HG02623 (cell line): ENCODE results near the gene POTEI.
"Not testable (repeated sequence)": the region's sequence is repeated elsewhere in the genome, so short reads cannot be mapped to it uniquely, and the experiment has no call there.

Source experiments
- ATAC-seq: cut with Tn5 transposase; IDR thresholded peaks from one replicate; pipeline ENCODE4 v1.9.1; 2021; ENCODE audit warnings: moderate library complexity; ENCODE audit not compliant: unreplicated experiment

The POTEI gene

DNA sequence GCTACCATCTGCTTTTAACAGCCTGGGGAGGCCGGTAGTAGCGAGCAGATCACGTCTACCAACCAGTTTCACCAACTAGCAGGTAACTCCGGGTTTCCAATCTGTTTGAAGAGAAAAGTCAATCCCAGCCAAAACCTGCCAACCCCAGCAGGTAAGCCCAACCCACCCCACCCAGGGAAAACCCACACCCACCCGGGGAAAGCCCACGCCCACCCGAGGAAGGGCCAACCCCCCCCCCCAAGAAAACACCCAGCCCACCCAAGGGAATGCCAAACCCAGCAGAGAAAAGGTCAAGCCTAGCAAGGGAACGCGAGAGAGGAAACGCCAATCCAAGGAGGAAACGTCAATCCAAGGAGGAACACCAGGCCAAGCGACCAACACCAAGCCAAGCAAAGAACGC lies at the start of gene POTEI:
POTEI (minus strand) TSS at position 101 of the 400 bp plus-strand sequence; CDS start at position 8, 93 bp downstream.
- ATAC-seq = not testable (repeated sequence)

DNA sequence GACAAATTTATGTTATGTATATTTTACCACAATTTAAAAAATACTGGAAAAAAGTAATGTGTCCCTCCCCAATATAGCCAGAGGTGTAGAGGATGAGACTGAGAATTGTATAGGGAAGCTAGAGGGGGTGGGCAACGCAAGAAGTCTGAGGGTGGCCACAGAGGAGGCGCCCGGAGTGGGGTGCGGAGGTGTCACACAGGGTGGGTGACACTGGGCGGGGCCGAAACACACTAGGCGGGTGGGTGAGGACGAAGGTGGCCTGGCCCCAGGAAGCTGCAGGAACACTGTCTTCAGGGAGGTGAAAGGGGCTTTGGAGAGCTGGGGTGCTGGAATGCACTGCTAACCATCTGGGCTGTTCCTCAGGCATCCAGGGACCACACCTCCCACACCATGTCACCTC lies 47.3 kb upstream of the POTEI start:
- ATAC-seq = not testable (repeated sequence)

DNA sequence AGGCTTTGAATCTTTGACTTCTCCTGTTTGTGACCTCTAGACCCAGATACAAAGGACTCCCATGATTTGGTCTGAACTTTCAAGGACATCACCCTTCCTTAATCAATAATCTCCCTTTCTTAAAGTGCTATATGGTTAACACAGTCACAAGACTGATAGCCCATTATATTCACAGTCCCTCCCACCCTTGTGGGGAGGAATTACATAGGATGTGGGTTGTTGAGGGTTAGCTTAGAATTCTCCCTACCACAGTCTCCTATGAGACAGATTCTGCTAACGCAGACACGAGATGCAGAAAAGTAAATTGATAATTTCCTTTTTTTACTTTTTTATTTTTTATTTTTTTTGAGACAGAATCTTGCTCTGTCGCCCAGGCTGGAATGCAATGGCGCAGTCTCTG lies 45.0 kb upstream of the POTEI start:
- ATAC-seq = not testable (repeated sequence)

DNA sequence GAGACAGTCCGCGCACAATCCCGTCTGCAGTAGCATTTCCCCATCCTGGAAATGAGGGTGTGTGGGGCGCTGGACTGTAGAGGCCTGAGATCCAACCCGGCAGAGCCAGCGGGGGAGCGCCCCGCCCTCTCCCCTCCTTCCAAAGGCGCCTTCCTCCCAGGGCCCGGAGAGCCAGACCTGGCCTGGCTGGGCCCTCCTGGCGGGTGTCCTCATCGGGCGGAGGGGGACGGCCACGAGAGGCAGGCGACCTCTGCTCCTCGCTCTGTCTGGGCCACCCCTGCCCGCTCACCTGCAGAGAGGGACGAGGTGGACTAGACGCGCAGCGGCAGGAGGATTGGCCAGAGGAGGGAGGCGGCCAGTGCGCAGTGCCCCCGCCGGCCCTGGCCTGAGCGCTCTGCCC lies 40.3 kb upstream of the POTEI start:
- not testable (repeated sequence) for ATAC-seq

DNA sequence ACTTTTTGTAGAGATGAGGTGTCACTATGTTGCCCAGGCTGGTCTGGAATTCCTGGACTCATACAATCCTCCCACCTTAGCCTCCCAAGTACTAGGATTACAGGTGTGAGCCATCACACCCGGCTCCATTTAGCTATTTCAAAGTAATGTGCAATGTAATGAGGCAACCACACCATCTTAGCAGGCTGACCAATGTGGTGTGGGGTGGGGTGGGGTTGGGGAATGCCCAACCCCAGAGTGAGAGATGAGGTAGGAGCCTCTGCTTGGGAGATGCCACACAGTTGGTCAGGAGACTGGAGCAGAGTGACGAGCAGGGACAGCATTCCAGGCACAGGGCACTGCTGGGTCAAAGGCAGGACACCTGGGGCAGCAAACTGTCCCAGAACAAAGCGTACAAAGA lies 39.3 kb upstream of the POTEI start:
- not testable (repeated sequence) for ATAC-seq

DNA sequence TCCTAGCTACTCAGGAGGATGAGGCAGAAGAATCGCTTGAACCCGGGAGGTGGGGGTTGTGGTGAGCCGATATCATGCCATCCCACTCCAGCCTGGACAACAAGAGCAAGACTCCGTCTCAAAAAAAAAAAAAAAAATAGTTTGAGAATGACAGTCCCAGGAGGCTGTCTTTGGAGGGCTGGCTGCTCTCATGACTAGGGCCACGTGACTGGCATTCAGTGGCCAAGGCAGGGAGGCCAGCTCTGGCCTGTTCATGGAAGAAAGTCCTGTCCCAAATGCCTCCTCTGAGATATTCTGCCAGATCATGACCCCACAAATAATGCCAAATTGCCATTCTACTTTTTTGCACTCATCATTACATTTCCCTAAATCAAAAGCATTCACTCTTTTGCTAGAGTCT lies 35.9 kb upstream of the POTEI start:
- ATAC-seq = not testable (repeated sequence)

DNA sequence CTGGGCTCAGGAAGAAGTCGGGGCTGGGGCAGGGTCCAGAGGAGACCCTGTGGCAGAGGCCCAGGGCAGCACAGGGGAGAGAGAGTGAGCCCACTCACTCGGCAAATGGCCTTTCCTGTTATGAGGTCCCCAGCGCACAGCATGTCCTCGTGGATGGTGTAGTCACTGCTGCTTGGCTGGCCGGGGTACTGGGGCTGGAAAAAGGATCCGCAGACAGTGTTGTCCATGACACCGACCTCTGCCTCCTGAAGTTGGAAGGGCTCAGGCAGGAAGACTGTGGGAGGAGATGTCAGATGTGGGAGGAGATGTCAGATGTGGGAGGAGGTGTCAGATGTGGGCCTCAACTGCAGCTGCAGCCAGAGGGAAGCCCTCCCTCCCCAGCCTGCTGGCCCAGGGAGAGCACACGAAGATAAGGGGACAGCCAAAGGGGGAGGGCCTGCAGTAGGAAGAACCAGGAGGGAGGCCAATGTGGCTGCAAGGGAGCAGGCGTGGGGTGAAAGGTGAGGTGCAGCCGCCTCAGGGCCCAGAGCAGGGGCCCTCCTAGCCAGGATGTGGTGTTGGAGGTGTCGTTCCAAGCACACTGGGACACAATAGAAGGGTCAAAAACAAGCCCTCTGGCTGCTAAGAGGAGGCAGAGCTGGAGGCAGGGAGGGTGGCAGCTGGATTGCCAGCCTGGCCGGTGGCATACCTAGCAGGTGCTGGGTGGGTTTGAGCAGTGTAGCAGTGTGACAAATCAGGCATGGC lies 34.8 kb upstream of the POTEI start:
- not testable (repeated sequence) for ATAC-seq

DNA sequence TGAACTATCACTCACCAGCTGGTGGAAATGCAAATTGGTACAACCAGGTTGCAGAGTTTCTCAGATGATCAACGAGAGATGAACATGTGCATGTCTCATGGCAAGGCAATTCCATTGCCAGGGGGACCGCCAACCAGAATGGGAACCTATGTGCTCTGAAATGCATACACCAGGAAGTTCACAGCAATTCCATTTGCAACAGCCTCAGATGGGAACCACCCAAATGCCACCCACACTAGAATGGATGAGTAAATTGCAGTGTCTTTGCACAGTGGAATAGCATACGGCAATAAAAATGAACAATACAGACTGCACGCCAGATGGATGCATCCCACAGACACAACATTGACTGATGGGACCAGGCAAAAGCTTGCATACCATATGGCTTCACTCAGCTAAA lies 33.7 kb upstream of the POTEI start:
- ATAC-seq = not testable (repeated sequence)

DNA sequence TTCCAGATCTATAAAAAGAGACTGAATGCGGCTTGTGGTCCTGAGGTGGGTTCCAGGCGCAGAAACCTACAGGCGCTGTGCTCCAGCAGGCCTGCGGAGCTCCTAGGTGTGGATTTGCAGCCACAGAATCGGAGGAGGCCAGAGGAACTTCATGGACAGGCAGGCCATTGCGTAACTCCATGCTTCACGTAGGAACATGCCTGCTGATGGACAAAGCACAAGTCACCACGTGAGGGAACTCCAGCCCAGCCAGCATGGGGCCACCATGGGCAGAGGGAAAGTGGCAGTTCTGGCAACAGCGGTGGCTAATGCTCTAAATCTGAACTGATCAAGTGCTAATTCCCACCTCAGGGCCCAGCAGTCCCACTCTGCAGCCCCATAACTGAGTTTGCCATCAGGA lies 29.1 kb upstream of the POTEI start:
- not testable (repeated sequence) for ATAC-seq

DNA sequence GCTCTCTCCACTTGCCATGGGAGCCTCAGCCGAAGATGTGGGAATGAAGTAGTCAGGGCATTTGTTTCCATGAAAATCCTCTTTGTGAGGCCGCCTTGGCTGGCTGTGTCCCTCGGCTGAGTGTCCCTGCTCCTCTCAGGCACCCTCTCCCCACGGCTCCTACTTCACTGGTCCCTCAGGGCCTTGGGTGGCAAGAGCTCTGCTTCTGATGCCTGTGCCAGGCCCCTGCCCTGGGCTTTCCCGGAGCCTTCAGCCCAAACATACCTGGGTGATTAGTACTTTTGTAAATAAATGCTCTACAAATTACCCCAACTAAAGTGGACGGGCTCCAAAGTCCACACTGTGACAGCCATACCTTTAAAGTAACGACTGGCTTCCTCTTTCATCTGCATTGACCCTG lies 27.5 kb upstream of the POTEI start:
- ATAC-seq = not testable (repeated sequence)

DNA sequence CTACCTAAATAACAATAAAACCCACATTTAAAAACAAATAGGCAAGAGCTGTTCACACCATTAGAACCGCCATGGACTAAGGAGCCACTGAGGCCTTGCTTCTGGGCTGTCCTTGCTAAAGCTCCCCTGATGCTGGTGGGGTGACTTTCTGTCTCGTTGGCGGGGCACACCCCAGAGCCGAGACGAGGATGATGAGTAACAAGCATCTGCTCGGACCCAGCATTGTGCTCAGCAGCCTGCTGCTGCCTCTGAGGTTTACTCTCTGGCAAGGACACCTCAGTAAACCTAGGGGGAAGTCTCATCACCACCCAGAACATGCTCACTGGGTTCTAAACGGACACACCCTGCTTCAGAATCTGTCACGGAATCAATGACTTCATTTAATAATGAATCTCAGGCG lies 22.5 kb upstream of the POTEI start:
- ATAC-seq = peak; percentile 12

DNA sequence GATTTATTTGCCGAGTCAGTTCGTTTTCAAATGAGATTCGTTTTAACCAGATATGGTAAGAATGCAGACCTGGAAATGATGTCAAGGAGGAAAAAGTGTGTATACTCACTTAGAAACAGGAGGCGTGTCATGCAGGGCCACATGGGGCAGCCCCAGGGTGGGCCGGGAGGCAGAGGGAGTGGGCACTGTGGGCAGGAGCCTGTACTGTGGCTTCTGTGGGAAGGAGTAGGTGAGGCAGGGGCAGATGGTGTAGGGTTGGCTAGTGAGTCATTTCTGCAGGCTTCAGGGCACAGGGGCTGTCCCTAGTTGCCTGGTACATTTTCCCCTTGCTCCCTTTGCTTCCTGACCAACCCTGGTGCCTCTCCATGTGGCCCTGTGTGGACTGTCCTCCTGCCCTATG lies 22.1 kb upstream of the POTEI start:
- ATAC-seq = peak; percentile 63

DNA sequence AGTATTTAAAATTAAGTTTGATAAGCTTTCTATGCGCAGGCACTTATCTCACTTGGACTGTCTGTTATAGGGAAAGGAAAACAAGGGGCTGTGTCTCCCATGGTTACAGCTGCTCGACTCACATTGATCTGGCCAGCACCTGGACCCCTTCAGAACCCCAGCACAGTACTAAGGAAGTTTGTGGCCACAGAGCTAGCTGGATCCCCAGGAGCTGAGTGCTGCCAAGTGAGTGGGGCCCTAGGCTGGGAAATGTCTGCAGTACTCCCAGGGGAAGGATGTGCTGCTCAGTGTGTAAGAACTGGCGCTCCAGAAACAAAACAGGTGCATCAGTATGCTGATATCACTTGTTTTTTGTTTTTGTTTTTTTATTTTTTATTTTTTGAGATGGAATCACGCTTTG lies 21.1 kb upstream of the POTEI start:
- not testable (repeated sequence) for ATAC-seq

DNA sequence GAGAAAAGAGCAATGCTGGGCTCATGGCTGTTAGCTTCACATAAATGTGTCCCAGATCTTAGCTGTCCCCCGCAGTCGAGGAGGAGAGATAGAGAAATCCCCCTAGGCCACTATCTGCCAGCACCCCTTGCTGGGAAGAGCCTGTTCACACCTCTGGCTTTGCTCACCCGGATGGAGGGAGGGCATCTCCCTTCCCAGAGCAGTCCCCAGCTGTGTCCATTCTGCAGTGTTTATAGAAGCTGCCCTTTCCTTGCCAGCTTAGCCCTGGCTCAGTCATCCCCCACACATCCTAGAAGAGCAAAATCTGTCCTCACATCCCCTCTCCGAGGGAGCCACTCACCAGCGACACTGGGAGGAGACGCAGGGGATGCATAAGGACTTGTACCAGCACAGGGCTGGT lies 20.4 kb upstream of the POTEI start:
- not testable (repeated sequence) for ATAC-seq

DNA sequence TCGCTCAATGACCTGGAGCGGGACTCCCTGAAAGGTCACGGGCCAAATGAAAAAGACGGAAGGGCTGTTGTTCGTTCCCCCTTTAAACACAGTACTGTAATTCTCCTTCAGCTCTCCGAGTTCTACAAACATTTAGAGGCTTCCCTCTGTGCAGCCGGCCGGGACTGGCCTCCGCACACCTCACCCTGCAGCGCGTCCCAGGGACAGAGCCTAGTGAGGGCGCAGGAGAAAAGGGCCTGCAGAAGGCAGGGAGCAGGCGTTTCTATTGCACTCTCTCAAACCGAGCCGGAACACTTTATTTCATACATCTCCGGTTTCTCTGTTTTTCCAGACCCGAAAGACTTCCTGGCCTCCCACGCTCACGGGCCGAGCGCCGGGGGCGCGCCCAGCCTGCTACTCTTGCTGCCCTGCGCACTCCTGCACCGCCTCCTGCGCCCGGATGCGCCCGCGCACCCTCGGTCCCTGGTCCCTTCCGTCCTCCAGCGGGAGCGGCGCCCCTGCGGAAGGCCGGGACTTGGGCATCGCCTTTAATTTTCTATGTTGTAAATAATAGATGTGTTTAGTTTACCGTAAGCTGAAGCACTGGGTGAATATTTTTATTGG lies 18.3 kb upstream of the POTEI start:
- not testable (repeated sequence) for ATAC-seq

DNA sequence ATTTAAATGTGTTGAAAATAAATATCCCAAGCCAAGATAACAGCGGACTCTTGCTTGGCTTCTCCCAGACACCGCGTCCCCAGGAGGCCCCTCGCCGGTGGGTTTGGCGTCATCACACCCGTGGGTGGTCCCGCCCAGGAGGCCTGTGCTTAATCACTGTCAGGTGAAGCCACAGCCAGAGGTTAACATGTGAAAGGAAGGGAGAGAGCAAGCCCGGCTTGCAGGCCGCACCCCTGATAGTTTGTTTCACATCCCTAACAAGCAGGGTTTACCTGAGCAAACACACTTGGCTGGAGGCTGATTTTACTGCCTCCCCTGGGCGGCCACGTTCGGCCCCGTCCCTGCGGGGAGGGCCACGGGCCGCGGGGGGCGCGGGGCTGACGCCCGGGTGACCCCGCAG lies 13.3 kb upstream of the POTEI start:
- ATAC-seq = not testable (repeated sequence)

DNA sequence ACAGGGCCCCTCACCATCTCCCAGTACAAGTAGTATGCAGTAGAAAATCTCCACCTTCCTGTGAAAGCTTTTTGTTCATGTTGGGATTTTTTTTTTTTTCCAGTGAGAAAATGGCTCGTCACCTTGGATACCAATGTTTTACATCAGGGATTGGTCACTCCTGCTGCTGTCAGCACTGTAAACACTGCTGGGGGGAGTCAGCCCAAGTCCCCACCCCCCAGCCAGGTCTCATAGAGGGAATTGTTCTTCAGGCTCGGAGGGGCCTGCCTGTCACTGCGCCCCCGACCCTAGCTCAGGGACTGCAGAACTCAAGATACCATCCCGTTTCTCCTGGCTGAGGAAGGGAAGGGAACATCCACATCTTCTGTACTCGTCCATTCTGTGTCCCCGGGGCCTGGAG lies 11.9 kb upstream of the POTEI start, which contains the start of gene CFC1B:
CFC1B (plus strand) TSS at position 231 of the 400 bp plus-strand sequence. CDS start 263 bp downstream, outside the sequence.
- not testable (repeated sequence) for ATAC-seq

DNA sequence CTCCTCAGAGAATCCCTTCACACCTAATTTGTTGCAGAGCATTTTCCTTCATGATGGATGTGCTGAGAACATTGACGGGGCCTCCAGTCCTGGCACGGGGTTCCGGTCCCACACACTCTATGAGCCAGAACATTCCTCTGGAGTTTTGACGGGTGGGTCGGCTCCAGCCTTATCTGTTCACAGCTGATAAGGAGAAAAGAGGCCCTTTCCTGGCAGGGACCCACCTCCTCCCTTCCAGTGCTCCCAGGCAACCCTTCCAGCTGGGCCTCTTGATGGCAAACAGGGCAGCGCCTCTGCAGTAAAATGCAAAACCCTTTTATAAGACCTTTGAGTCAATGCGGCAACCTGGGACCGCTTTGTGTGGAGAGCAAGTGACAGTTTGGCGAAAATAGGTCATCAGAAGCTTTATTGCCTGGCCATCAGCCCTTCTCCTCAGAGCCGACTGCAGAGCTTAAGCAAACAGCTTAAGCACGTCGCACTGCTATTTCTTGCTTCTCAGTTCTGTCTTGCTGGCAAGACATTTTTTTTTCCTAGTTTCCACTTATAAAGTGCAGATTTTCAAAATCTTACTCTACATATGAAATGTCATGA lies 9.5 kb upstream of the POTEI start:
- ATAC-seq = not testable (repeated sequence)

DNA sequence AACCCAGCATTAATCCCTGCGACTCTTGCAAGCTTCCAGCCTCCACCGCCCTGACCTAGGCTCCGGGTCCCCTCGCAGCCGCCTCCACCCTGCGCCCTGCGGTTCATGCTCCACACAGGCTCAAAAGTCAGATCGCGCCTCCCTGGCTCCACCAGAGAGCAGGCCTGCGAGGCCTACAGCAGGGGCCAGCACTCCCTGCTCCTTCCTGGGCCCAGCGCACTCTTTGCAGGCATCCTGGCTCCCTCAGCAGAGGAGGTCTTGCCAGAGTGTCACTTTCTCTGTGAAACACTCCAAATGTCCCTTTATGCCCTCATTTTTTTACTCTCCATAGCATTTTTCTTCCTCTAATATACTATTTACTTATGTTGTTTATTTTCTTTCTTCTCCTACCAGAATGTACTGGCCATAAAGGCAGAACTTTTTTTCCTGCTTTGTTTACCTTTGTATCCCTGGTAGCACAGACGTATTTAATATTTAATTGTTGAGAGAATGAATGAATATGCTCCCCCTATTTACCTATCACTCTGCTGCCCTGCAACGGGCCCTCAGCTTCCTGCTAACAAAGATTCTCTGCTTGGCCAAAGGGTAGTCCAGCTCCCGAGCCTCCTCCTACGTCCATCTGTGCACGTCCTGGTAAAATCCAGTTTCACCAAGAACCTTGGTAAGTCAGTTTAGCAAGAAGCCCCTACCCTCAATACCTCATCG lies 2.8 kb upstream of the POTEI start:
- ATAC-seq = not testable (repeated sequence)

DNA sequence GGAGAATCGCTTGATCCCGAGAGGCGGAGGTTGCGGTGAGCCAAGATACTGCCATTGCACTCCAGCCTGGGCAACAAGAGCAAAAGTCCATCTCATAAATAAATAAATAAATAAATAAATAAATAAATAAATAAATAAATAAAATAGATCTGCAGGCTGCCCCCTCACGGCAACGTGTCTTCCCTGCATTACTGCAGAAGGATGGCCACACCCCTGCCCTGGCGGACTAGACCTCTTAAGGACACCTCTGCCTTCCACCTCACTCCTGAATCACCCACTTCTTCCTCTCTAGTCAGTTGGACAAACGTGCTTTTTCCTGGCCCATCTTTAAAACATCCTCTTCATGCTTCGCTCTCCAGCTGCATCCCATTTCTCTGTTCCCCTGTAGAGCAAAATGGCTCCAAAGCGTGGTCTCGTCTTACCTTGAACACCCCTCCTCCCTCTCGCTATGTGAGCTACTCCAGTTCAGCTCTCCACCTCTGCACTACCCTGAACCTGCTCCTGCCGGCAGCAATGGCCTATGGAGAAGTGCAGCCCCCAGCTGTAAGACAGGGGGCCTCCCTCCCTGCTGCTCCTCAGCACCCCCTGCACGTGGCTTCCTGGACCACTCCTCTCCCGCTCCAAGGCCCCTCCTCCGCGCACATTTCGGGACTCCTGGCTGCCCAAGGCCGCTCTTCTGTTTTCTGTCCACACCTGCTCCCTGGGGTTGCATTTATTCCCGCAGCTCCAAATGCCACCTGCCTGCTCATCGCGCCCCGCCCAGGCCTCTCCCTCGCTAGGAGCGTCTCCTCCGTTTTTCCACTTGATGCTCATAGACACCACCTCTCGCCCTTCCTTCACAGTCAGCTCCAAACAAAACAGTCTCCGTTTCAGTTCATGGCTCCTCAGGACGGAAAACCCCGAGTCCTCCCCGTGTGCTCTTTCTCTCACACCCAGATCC lies 1.9 kb upstream of the POTEI start:
- not testable (repeated sequence) for ATAC-seq
